K562 (cell line): ENCODE results near the gene ANKRD24. TPM values are rescaled to one million over a fixed set of nuclear protein-coding genes. Genes with fewer than 3 reads are reported as not detected.
A peak's percentile ranks its signal among the peaks of the same experiment; 100 is the strongest.

ENCODE experiments used
- CC2D1A ChIP-seq: fragments of 450-650 bp; IDR thresholded peaks from 2 replicates; pipeline ENCODE4 v1.6.1; 2017; ENCODE audit warnings: mild to moderate bottlenecking
- ETV6 ChIP-seq, 3 experiments: fragments of 150-350 bp in 1 of 3; sonication (generic) in 1 of 3; formaldehyde crosslinking in 1 of 3; IDR thresholded peaks; 2 replicates each; pipeline versions ENCODE4 v1.6.1 to v1.8.0; 2014 to 2022; ENCODE audit warnings: borderline replicate concordance in 2 of 3, low read depth in 2 of 3, antibody characterized with exemption in 1 of 3, low read length in 1 of 3, mild to moderate bottlenecking in 1 of 3, missing genetic modification reagents in 1 of 3
- HNRNPK ChIP-seq: fragments of 200-400 bp; formaldehyde crosslinking; IDR thresholded peaks from one replicate; pipeline ENCODE4 v1.6.1; 2018; ENCODE audit warnings: mild to moderate bottlenecking, low read depth, low read length; ENCODE audit not compliant: poor library complexity, severe bottlenecking
- NBN ChIP-seq: fragments of 450-650 bp; IDR thresholded peaks from 2 replicates; pipeline ENCODE4 v1.6.1; 2016; ENCODE audit warnings: low read depth, mild to moderate bottlenecking
- SNIP1 ChIP-seq: fragments of 450-650 bp; IDR thresholded peaks from 2 replicates; pipeline ENCODE4 v1.7.1; 2017; ENCODE audit warnings: low read depth, mild to moderate bottlenecking
- ZFX ChIP-seq: sonication (generic); formaldehyde crosslinking; IDR thresholded peaks from 2 replicates; pipeline ENCODE4 v1.8.0; 2022; ENCODE audit warnings: mild to moderate bottlenecking, missing genetic modification reagents, moderate library complexity
- ZNF644 ChIP-seq: fragments of 200-800 bp; sonication (Bioruptor generic); IDR thresholded peaks from 2 replicates; pipeline ENCODE4 v1.6.1; 2016; ENCODE audit warnings: low read depth, missing genetic modification characterization, missing compliant biosample characterization
- polyA plus RNA-seq, 8 experiments: library from polyadenylated mRNA; depleted of rRNA in 4 of 8; stranded (reverse) in 5 of 8; unstranded in 3 of 8; fragments of >200 nt; fragmentation: Nextera tagmentation in 2 of 8; fragmentation: Illumina TruSeq in 1 of 8; extraction: Ambion mirVana in 2 of 8; extraction: Trizol in 1 of 8; gene quantifications; 2 replicates each; pipeline versions ENCODE4 v1.2.1 to v1.2.3, GENCODE V29; 2011 to 2014; ENCODE audit warnings: inconsistent platforms in 1 of 8, missing spikeins in 1 of 8
- total RNA-seq, 7 experiments: library from RNA; depleted of rRNA in 6 of 7; stranded (reverse); fragments of >200 nt in 6 of 7; fragmentation: Illumina TruSeq in 2 of 7; extraction: Trizol in 2 of 7; gene quantifications; 2 replicates each; pipeline versions ENCODE4 v1.2.1 to v1.2.3, GENCODE V29; 2011 to 2021; ENCODE audit warnings: low replicate concordance in 1 of 7
- TF ChIP-seq, protein P1 (sequence below): IDR thresholded peaks from 3 replicates; pipeline ENCODE4 v1.6.1; 2011; ENCODE audit warnings: borderline replicate concordance, mild to moderate bottlenecking; ENCODE audit not compliant: insufficient read length, insufficient read depth
- TF ChIP-seq, protein P2 (sequence below), 2 experiments: fragments of 450-650 bp in 1 of 2; sonication (generic) in 1 of 2; formaldehyde crosslinking in 1 of 2; IDR thresholded peaks; 2 replicates each; pipeline versions ENCODE4 v1.7.1 to v1.9.0; 2016 to 2022; ENCODE audit warnings: inconsistent platforms in 1 of 2, mild to moderate bottlenecking in 1 of 2, missing genetic modification reagents in 1 of 2
- TF ChIP-seq, protein P3 (sequence below): sonication (generic); formaldehyde crosslinking; IDR thresholded peaks from 2 replicates; pipeline ENCODE4 v1.8.0; 2023; ENCODE audit warnings: mild to moderate bottlenecking, missing genetic modification reagents

The ANKRD24 gene
- total and polyA plus RNA-seq, 9 of the 15 experiments (the other 6 are each of a cell fraction or from before 2014, with no cell fraction given) = 0.07 to 0.12 (median 0.09) TPM; not detected in 5

DNA sequence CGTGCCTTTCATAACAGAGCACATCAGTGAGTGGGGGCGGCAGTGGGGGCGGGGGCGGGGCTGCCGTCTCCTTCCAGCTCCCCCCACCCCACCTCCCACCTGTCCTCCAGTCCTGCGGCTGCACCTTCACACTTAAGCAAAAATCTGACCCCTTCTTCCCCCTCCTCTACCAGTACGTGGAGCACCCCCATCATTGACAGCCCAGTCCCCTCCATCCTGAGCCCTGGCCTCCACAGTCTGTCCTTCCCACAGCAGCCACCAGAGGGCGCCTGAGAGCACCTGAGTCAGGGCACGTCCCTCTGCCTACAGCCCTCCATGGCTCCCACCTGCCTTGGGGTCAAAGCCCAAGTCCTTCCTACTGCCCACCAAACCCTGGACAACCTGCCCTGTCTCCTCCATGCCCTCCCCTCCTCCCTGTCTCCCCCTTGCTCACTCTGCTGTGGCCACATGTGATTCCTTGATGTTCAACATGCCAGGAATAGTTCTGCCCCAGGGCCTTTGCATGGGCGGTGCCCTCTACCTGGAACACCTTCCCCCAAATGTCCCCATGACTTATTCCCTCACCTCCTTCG is 50.9 kb downstream of the ANKRD24 start (continued):
- TF ChIP-seq ZNF644 (tag) (no peak), HNRNPK (no peak), CC2D1A (peak; percentile 78), ZFX (CRISPR knock-in tag) (no peak), SNIP1 (no peak), NBN (0 out of 2 replicates have a peak, but pooled peaks have one; percentile 63), ETV6 (IDR thresholded peaks at IDR 0.05; ENCODE audit: borderline replicate concordance in 1 of 2, low read depth in 2 of 2, low read length in 1 of 2) (no peak), ETV6 (CRISPR knock-in tag; IDR thresholded peaks at IDR 0.05; ENCODE audit: borderline replicate concordance) (no peak)
- TF ChIP-seq, protein P1, sequence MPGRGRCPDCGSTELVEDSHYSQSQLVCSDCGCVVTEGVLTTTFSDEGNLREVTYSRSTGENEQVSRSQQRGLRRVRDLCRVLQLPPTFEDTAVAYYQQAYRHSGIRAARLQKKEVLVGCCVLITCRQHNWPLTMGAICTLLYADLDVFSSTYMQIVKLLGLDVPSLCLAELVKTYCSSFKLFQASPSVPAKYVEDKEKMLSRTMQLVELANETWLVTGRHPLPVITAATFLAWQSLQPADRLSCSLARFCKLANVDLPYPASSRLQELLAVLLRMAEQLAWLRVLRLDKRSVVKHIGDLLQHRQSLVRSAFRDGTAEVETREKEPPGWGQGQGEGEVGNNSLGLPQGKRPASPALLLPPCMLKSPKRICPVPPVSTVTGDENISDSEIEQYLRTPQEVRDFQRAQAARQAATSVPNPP = no peak
- TF ChIP-seq, protein P2, sequence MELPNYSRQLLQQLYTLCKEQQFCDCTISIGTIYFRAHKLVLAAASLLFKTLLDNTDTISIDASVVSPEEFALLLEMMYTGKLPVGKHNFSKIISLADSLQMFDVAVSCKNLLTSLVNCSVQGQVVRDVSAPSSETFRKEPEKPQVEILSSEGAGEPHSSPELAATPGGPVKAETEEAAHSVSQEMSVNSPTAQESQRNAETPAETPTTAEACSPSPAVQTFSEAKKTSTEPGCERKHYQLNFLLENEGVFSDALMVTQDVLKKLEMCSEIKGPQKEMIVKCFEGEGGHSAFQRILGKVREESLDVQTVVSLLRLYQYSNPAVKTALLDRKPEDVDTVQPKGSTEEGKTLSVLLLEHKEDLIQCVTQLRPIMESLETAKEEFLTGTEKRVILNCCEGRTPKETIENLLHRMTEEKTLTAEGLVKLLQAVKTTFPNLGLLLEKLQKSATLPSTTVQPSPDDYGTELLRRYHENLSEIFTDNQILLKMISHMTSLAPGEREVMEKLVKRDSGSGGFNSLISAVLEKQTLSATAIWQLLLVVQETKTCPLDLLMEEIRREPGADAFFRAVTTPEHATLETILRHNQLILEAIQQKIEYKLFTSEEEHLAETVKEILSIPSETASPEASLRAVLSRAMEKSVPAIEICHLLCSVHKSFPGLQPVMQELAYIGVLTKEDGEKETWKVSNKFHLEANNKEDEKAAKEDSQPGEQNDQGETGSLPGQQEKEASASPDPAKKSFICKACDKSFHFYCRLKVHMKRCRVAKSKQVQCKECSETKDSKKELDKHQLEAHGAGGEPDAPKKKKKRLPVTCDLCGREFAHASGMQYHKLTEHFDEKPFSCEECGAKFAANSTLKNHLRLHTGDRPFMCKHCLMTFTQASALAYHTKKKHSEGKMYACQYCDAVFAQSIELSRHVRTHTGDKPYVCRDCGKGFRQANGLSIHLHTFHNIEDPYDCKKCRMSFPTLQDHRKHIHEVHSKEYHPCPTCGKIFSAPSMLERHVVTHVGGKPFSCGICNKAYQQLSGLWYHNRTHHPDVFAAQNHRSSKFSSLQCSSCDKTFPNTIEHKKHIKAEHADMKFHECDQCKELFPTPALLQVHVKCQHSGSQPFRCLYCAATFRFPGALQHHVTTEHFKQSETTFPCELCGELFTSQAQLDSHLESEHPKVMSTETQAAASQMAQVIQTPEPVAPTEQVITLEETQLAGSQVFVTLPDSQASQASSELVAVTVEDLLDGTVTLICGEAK (IDR thresholded peaks at IDR 0.05) = no peak
- TF ChIP-seq, protein P2 (CRISPR knock-in tag; IDR thresholded peaks at IDR 0.05) = no peak
- TF ChIP-seq, protein P3, sequence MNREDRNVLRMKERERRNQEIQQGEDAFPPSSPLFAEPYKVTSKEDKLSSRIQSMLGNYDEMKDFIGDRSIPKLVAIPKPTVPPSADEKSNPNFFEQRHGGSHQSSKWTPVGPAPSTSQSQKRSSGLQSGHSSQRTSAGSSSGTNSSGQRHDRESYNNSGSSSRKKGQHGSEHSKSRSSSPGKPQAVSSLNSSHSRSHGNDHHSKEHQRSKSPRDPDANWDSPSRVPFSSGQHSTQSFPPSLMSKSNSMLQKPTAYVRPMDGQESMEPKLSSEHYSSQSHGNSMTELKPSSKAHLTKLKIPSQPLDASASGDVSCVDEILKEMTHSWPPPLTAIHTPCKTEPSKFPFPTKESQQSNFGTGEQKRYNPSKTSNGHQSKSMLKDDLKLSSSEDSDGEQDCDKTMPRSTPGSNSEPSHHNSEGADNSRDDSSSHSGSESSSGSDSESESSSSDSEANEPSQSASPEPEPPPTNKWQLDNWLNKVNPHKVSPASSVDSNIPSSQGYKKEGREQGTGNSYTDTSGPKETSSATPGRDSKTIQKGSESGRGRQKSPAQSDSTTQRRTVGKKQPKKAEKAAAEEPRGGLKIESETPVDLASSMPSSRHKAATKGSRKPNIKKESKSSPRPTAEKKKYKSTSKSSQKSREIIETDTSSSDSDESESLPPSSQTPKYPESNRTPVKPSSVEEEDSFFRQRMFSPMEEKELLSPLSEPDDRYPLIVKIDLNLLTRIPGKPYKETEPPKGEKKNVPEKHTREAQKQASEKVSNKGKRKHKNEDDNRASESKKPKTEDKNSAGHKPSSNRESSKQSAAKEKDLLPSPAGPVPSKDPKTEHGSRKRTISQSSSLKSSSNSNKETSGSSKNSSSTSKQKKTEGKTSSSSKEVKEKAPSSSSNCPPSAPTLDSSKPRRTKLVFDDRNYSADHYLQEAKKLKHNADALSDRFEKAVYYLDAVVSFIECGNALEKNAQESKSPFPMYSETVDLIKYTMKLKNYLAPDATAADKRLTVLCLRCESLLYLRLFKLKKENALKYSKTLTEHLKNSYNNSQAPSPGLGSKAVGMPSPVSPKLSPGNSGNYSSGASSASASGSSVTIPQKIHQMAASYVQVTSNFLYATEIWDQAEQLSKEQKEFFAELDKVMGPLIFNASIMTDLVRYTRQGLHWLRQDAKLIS (CRISPR knock-in tag) = no peak
